ENCODE data around the gene MORN1.

- TF ChIP-seq, protein P1, sequence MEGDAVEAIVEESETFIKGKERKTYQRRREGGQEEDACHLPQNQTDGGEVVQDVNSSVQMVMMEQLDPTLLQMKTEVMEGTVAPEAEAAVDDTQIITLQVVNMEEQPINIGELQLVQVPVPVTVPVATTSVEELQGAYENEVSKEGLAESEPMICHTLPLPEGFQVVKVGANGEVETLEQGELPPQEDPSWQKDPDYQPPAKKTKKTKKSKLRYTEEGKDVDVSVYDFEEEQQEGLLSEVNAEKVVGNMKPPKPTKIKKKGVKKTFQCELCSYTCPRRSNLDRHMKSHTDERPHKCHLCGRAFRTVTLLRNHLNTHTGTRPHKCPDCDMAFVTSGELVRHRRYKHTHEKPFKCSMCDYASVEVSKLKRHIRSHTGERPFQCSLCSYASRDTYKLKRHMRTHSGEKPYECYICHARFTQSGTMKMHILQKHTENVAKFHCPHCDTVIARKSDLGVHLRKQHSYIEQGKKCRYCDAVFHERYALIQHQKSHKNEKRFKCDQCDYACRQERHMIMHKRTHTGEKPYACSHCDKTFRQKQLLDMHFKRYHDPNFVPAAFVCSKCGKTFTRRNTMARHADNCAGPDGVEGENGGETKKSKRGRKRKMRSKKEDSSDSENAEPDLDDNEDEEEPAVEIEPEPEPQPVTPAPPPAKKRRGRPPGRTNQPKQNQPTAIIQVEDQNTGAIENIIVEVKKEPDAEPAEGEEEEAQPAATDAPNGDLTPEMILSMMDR (conservative IDR thresholded peaks at IDR 0.05; ENCODE audit: low read length) = no peak
- TF ChIP-seq EZH2phosphoT487 (IDR thresholded peaks at IDR 0.05; ENCODE audit: borderline replicate concordance) = no peak
Measured at GRCh38 chr1:2419416-2419815, 28.1 kb upstream of the MORN1 start.
